ENCODE data around the gene N4BP2L2.

Gene N4BP2L2

GRCh38 chr13:32503727-32504126, 34.9 kb downstream of the N4BP2L2 start:
- H4K20me1 ChIP-seq (ENCODE audit: insufficient read depth), result no peaks in the 10 kb centered on the region
- no peaks in the 10 kb centered on the region for H3K4me1 ChIP-seq (ENCODE audit: low read depth, poor library complexity, severe bottlenecking)
- no peak overlapping the region for H3K27ac ChIP-seq
- no peak for TF ChIP-seq CTCF (conservative IDR thresholded peaks at IDR 0.05; ENCODE audit: low read depth, low read length)
- no peak overlapping the region for H3K4me3 ChIP-seq (IDR thresholded peaks at IDR 0.05; ENCODE audit: insufficient read depth, low read depth, low read length)
- H3K36me3 ChIP-seq (ENCODE audit: insufficient read depth), result no peaks in the 10 kb centered on the region
- H3K79me2 ChIP-seq (ENCODE audit: insufficient read depth, low read depth), result no peaks in the 10 kb centered on the region
- H3K4me2 ChIP-seq, result no peak overlapping the region
- H3K27me3 ChIP-seq (ENCODE audit: insufficient read depth, low read depth), result no peaks in the 10 kb centered on the region
- H3K9ac ChIP-seq, result no peak overlapping the region
- no peak overlapping the region for H2AFZ ChIP-seq (ENCODE audit: low read depth)

GRCh38 chr13:32501064-32501463, 37.5 kb downstream of the N4BP2L2 start:
- no peak overlapping the region for H3K9ac ChIP-seq
- no peaks in the 10 kb centered on the region for H4K20me1 ChIP-seq (ENCODE audit: insufficient read depth)
- H3K4me2 ChIP-seq, result no peak overlapping the region
- H3K4me1 ChIP-seq (ENCODE audit: low read depth, poor library complexity, severe bottlenecking), result no peaks in the 10 kb centered on the region
- no peaks in the 10 kb centered on the region for H3K27me3 ChIP-seq (ENCODE audit: insufficient read depth, low read depth)
- no peaks in the 10 kb centered on the region for H3K79me2 ChIP-seq (ENCODE audit: insufficient read depth, low read depth)
- no peak overlapping the region for H3K4me3 ChIP-seq (IDR thresholded peaks at IDR 0.05; ENCODE audit: insufficient read depth, low read depth, low read length)
- no peak overlapping the region for H3K27ac ChIP-seq
- H3K36me3 ChIP-seq (ENCODE audit: insufficient read depth), result no peaks in the 10 kb centered on the region
- H2AFZ ChIP-seq (ENCODE audit: low read depth), result no peak overlapping the region
- TF ChIP-seq CTCF (conservative IDR thresholded peaks at IDR 0.05; ENCODE audit: low read depth, low read length), result no peak

- no peaks in the 10 kb centered on the region for H3K79me2 ChIP-seq (ENCODE audit: insufficient read depth, low read depth)
- H3K27ac ChIP-seq, result no peak overlapping the region
- no peak for TF ChIP-seq CTCF (conservative IDR thresholded peaks at IDR 0.05; ENCODE audit: low read depth, low read length)
Measured at GRCh38 chr13:32499538-32500210, 38.9 kb downstream of the N4BP2L2 start.

GRCh38 chr13:32497589-32497988, 41.0 kb downstream of the N4BP2L2 start:
- Histone ChIP-seq H3K36me3 (ENCODE audit: insufficient read depth) (no peaks in the 10 kb centered on the region), H3K27ac (no peak overlapping the region), H4K20me1 (ENCODE audit: insufficient read depth) (no peaks in the 10 kb centered on the region), H2AFZ (ENCODE audit: low read depth) (no peak overlapping the region), H3K4me2 (no peak overlapping the region), H3K79me2 (ENCODE audit: insufficient read depth, low read depth) (no peaks in the 10 kb centered on the region), H3K9ac (no peak overlapping the region), H3K4me3 (IDR thresholded peaks at IDR 0.05; ENCODE audit: insufficient read depth, low read depth, low read length) (no peak overlapping the region), H3K4me1 (ENCODE audit: low read depth, poor library complexity, severe bottlenecking) (no peaks in the 10 kb centered on the region), H3K27me3 (ENCODE audit: insufficient read depth, low read depth) (no peaks in the 10 kb centered on the region)
- TF ChIP-seq CTCF (conservative IDR thresholded peaks at IDR 0.05; ENCODE audit: low read depth, low read length), result no peak

More at GRCh38 chr13:32499538-32500210, 38.9 kb downstream of the N4BP2L2 start:
- Histone ChIP-seq H3K27me3 (ENCODE audit: insufficient read depth, low read depth) (no peaks in the 10 kb centered on the region), H3K9ac (no peak overlapping the region), H4K20me1 (ENCODE audit: insufficient read depth) (no peaks in the 10 kb centered on the region), H3K4me3 (IDR thresholded peaks at IDR 0.05; ENCODE audit: insufficient read depth, low read depth, low read length) (no peak overlapping the region), H3K4me1 (ENCODE audit: low read depth, poor library complexity, severe bottlenecking) (no peaks in the 10 kb centered on the region), H2AFZ (ENCODE audit: low read depth) (no peak overlapping the region), H3K36me3 (ENCODE audit: insufficient read depth) (no peaks in the 10 kb centered on the region), H3K4me2 (no peak overlapping the region)

All from KMS-11 (cell line).